KMS-11 (cell line): ENCODE data around the gene POU3F3.

ENCODE experiments used
- H2AFZ ChIP-seq: fragments of 200-600 bp; sonication (generic); 2 replicates; pipeline ENCODE4 v1.6.1; 2016; ENCODE audit warnings: antibody characterized with exemption, mixed run types, low read depth
- H3K27ac ChIP-seq: fragments of 200-600 bp; sonication (generic); 2 replicates; pipeline ENCODE4 v1.6.1; 2016; ENCODE audit warnings: mild to moderate bottlenecking, mixed run types
- H3K27me3 ChIP-seq: fragments of 200-600 bp; sonication (generic); 2 replicates; pipeline ENCODE4 v1.6.1; 2017; ENCODE audit warnings: mild to moderate bottlenecking, low read depth, mixed run types, moderate library complexity; ENCODE audit not compliant: insufficient read depth
- H3K36me3 ChIP-seq: fragments of 200-600 bp; sonication (generic); 2 replicates; pipeline ENCODE4 v1.6.1; 2017; ENCODE audit warnings: mild to moderate bottlenecking, mixed run types; ENCODE audit not compliant: insufficient read depth
- H3K4me1 ChIP-seq: fragments of 200-600 bp; sonication (generic); 2 replicates; pipeline ENCODE4 v1.6.1; 2016; ENCODE audit warnings: mild to moderate bottlenecking, low read depth, mixed run types; ENCODE audit not compliant: poor library complexity, severe bottlenecking
- H3K4me2 ChIP-seq: fragments of 200-600 bp; sonication (generic); 2 replicates; pipeline ENCODE4 v1.7.0; 2016; ENCODE audit warnings: mild to moderate bottlenecking, mixed run types
- H3K4me3 ChIP-seq: fragments of 200-600 bp; sonication (generic); IDR thresholded peaks from 2 replicates; pipeline ENCODE4 v1.6.1; 2017; ENCODE audit warnings: low read depth, low read length, mixed read lengths; ENCODE audit not compliant: insufficient read depth
- H3K79me2 ChIP-seq: fragments of 200-600 bp; sonication (generic); 2 replicates; pipeline ENCODE4 v1.6.1; 2016; ENCODE audit warnings: low read depth, mixed run types; ENCODE audit not compliant: insufficient read depth
- H3K9ac ChIP-seq: fragments of 200-600 bp; sonication (generic); 2 replicates; pipeline ENCODE4 v1.6.1; 2016; ENCODE audit warnings: mild to moderate bottlenecking, mixed run types
- H4K20me1 ChIP-seq: fragments of 200-600 bp; sonication (generic); 2 replicates; pipeline ENCODE4 v1.6.1; 2016; ENCODE audit warnings: mild to moderate bottlenecking, mixed run types; ENCODE audit not compliant: insufficient read depth
- CTCF ChIP-seq: fragments of 200-600 bp; sonication (generic); conservative IDR thresholded peaks from 2 replicates; pipeline ENCODE4 v1.6.1; 2017; ENCODE audit warnings: low read depth, mild to moderate bottlenecking, antibody characterized with exemption, low read length, moderate library complexity, mixed read lengths

Gene POU3F3

GRCh38 chr2:104848526-104848925 is 5.4 kb upstream of the POU3F3 start:
- Histone ChIP-seq H3K4me1 (peaks cover 11% of the 10 kb centered on the region), H3K36me3 (no peaks in the 10 kb centered on the region), H3K27me3 (peaks cover 14% of the 10 kb centered on the region; the same call in 1 of the 2 replicates), H3K4me3 (no peak overlapping the region), H3K79me2 (no peaks in the 10 kb centered on the region), H3K4me2 (no peak overlapping the region), H2AFZ (no peak overlapping the region), H3K9ac (no peak overlapping the region), H3K27ac (no peak overlapping the region), H4K20me1 (no peaks in the 10 kb centered on the region)
- no peak for TF ChIP-seq CTCF

GRCh38 chr2:104849101-104849500 is 4.8 kb upstream of the POU3F3 start:
- H3K4me3 ChIP-seq: no peak overlapping the region
- no peaks in the 10 kb centered on the region for H3K79me2 ChIP-seq
- H3K4me1 ChIP-seq: peaks cover 11% of the 10 kb centered on the region
- no peak for TF ChIP-seq CTCF
- H3K27ac ChIP-seq: no peak overlapping the region
- H3K4me2 ChIP-seq: no peak overlapping the region
- no peak overlapping the region for H2AFZ ChIP-seq
- H3K27me3 ChIP-seq: peaks cover 14% of the 10 kb centered on the region; the same call in 1 of the 2 replicates
- no peaks in the 10 kb centered on the region for H4K20me1 ChIP-seq
- H3K9ac ChIP-seq: no peak overlapping the region
- H3K36me3 ChIP-seq: no peaks in the 10 kb centered on the region

- Histone ChIP-seq H3K4me2 (no peak overlapping the region), H4K20me1 (no peaks in the 10 kb centered on the region)
Observed at GRCh38 chr2:104849618-104850141, 4.2 kb upstream of the POU3F3 start.

GRCh38 chr2:104850361-104851290 is 3.3 kb upstream of the POU3F3 start:
- peaks cover 20% of the 10 kb centered on the region; the same call in 1 of the 2 replicates for H3K27me3 ChIP-seq
- peaks cover 11% of the 10 kb centered on the region for H3K4me1 ChIP-seq
- no peak overlapping the region for H2AFZ ChIP-seq
- H3K4me2 ChIP-seq: no peak overlapping the region
- no peak for TF ChIP-seq CTCF
- H4K20me1 ChIP-seq: no peaks in the 10 kb centered on the region
- H3K4me3 ChIP-seq: no peak overlapping the region
- H3K9ac ChIP-seq: no peak overlapping the region
- no peak overlapping the region for H3K27ac ChIP-seq
- no peaks in the 10 kb centered on the region for H3K79me2 ChIP-seq
- no peaks in the 10 kb centered on the region for H3K36me3 ChIP-seq

More at GRCh38 chr2:104849618-104850141, 4.2 kb upstream of the POU3F3 start:
- peaks cover 18% of the 10 kb centered on the region; the same call in 1 of the 2 replicates for H3K27me3 ChIP-seq
- no peak overlapping the region for H3K27ac ChIP-seq
- H3K36me3 ChIP-seq: no peaks in the 10 kb centered on the region
- peak; percentile 87 for TF ChIP-seq CTCF
- H3K9ac ChIP-seq: no peak overlapping the region
- no peak overlapping the region for H3K4me3 ChIP-seq
- no peak overlapping the region for H2AFZ ChIP-seq
- H3K4me1 ChIP-seq: peaks cover 11% of the 10 kb centered on the region
- no peaks in the 10 kb centered on the region for H3K79me2 ChIP-seq
